A549 (cell line): ENCODE data around the gene NR1H4. TPM values are rescaled to one million over a fixed set of nuclear protein-coding genes. Genes with fewer than 3 reads are reported as not detected.
A peak's percentile ranks its signal among the peaks of the same experiment; 100 is the strongest.

Source experiments
- ATAC-seq, 2 experiments: fragments of 200-7000 bp in 1 of 2; fragments of >200 bp in 1 of 2; cut with Nextera tagmentation in 1 of 2; cut with Tn5 transposase in 1 of 2; 3 replicates each; pipeline versions ENCODE4 v1.8.0 to v1.9.1; 2018 to 2020; ENCODE audit warnings: mild to moderate bottlenecking in 1 of 2, moderate library complexity in 1 of 2
- CTCF ChIA-PET: fragments of 300-600 bp; sonication (Branson Sonifier 250); formaldehyde crosslinking; extraction: SDS; loops from one replicate; lab custom pipeline; 2021; ENCODE audit warnings: antibody characterized with exemption, inconsistent platforms; lab: Yijun Ruan, JAX
- POLR2A ChIA-PET: fragments of 350-600 bp; formaldehyde crosslinking; extraction: SDS; loops from one replicate; lab custom pipeline; 2021; ENCODE audit warnings: antibody characterized with exemption, inconsistent platforms; lab: Yijun Ruan, JAX
- DNase-seq, 2 experiments: peaks; one replicate each; pipeline versions ENCODE4 v3.0.0 to v3.0.0-alpha.2; 2011 to 2016; ENCODE audit warnings: low read depth in 1 of 2, low spot score in 1 of 2
- FAIRE-seq: peaks from 2 replicates; lab custom pipeline; 2011; peaks lifted over from hg19 to GRCh38; lab: Jason Lieb, UNC
- H3K27ac ChIP-seq, 2 experiments: fragments of >200 bp; sonication (Bioruptor Twin); formaldehyde crosslinking; 3 replicates each; pipeline ENCODE4 v1.5.1; 2016 to 2017
- H3K4me1 ChIP-seq: fragments of >200 bp; sonication (Bioruptor Twin); formaldehyde crosslinking; 3 replicates; pipeline ENCODE4 v1.6.1; 2016
- H3K4me2 ChIP-seq: fragments of >200 bp; sonication (Bioruptor Twin); formaldehyde crosslinking; 3 replicates; pipeline ENCODE4 v1.6.1; 2016
- H3K4me3 ChIP-seq: fragments of >200 bp; sonication (Bioruptor Twin); formaldehyde crosslinking; 3 replicates; pipeline ENCODE4 v1.5.1; 2016
- H3K9me3 ChIP-seq: fragments of >200 bp; sonication (Bioruptor Twin); formaldehyde crosslinking; 3 replicates; pipeline ENCODE4 v1.6.1; 2016
- CBX2 ChIP-seq: fragments of 200-600 bp; sonication (generic); IDR thresholded peaks from 2 replicates; pipeline ENCODE4 v1.6.1; 2016; ENCODE audit warnings: low read depth, mild to moderate bottlenecking, borderline replicate concordance
- CHD4 ChIP-seq: fragments of 200-600 bp; sonication (generic); IDR thresholded peaks from 2 replicates; pipeline ENCODE4 v1.6.1; 2016; ENCODE audit warnings: antibody characterized with exemption, mild to moderate bottlenecking, borderline replicate concordance
- EHF ChIP-seq: fragments of 250-450 bp; sonication (Bioruptor Pico); IDR thresholded peaks from 2 replicates; pipeline ENCODE4 v1.5.0; 2020; ENCODE audit warnings: mild to moderate bottlenecking
- EP300 ChIP-seq, 2 experiments: fragments of >200 bp; sonication (Bioruptor Twin); formaldehyde crosslinking; IDR thresholded peaks; 2 replicates in 1 of 2; 3 replicates in 1 of 2; pipeline ENCODE4 v1.6.1; 2016 to 2017
- FOSB ChIP-seq: fragments of 250-450 bp; sonication (Bioruptor Pico); IDR thresholded peaks from 2 replicates; pipeline ENCODE4 v1.5.0; 2020; ENCODE audit warnings: mild to moderate bottlenecking, moderate library complexity
- HDAC2 ChIP-seq: fragments of 200-600 bp; sonication (generic); IDR thresholded peaks from 2 replicates; pipeline ENCODE4 v1.6.1; 2016
- HEYL ChIP-seq: fragments of 250-450 bp; sonication (Bioruptor Pico); IDR thresholded peaks from 2 replicates; pipeline ENCODE4 v1.8.0; 2021; ENCODE audit warnings: mild to moderate bottlenecking, moderate library complexity
- KDM1A ChIP-seq: fragments of 200-600 bp; sonication (generic); IDR thresholded peaks from 2 replicates; pipeline ENCODE4 v1.6.1; 2016; ENCODE audit warnings: low read depth, mild to moderate bottlenecking
- KDM5A ChIP-seq: fragments of 200-600 bp; sonication (generic); IDR thresholded peaks from 2 replicates; pipeline ENCODE4 v1.6.1; 2016; ENCODE audit warnings: antibody characterized with exemption, mild to moderate bottlenecking
- MAFK ChIP-seq: fragments of 450-650 bp; IDR thresholded peaks from 2 replicates; pipeline ENCODE4 v1.6.1; 2014; ENCODE audit not compliant: partially characterized antibody
- NFE2L2 ChIP-seq: fragments of 150-350 bp; conservative IDR thresholded peaks from 2 replicates; pipeline ENCODE4 v1.6.1; 2014; ENCODE audit warnings: low read length
- NPAS2 ChIP-seq: fragments of 250-450 bp; sonication (Bioruptor Pico); IDR thresholded peaks from 2 replicates; pipeline ENCODE4 v1.8.0; 2022; ENCODE audit warnings: mild to moderate bottlenecking, moderate library complexity, borderline replicate concordance
- SMC3 ChIP-seq: fragments of >200 bp; sonication (Bioruptor Twin); formaldehyde crosslinking; IDR thresholded peaks from 3 replicates; pipeline ENCODE4 v1.6.1; 2018; ENCODE audit warnings: inconsistent platforms
- SREBF2 ChIP-seq: fragments of 450-650 bp; IDR thresholded peaks from 2 replicates; pipeline ENCODE4 v1.6.1; 2014; ENCODE audit warnings: mild to moderate bottlenecking, moderate library complexity
- ZFP36 ChIP-seq: fragments of 450-650 bp; IDR thresholded peaks from 2 replicates; pipeline ENCODE4 v1.6.1; 2014; ENCODE audit warnings: borderline replicate concordance; ENCODE audit not compliant: partially characterized antibody
- WGBS: methylation state at CpG from one replicate; pipeline ENCODE4 v1.1.6; 2017; ENCODE audit errors: missing lambda C conversion rate; 5-methylcytosine and 5-hydroxymethylcytosine counted together
- polyA minus RNA-seq: library from RNA; depleted of rRNA, polyadenylated mRNA; stranded (reverse); fragments of >200 nt; gene quantifications from 2 replicates; pipeline ENCODE4 v1.2.3, GENCODE V29; 2011; rRNA and poly(A)+ RNA removed
- polyA plus RNA-seq, 4 experiments: library from polyadenylated mRNA; depleted of rRNA in 3 of 4; stranded (reverse); fragments of >200 nt; fragmentation: RNase III in 1 of 4; extraction: RNeasy Plus Mini Kit Qiagen cat#74134 plus additional on column Dnase treatment in 1 of 4; gene quantifications; 2 replicates in 3 of 4; 3 replicates in 1 of 4; pipeline ENCODE4 v1.2.3, GENCODE V29; 2011 to 2017
- TF ChIP-seq, protein P1 (sequence below): fragments of >200 bp; sonication (Bioruptor Twin); formaldehyde crosslinking; IDR thresholded peaks from 2 replicates; pipeline ENCODE4 v1.6.1; 2016
- TF ChIP-seq, protein P2 (sequence below): fragments of 150-350 bp; IDR thresholded peaks from 2 replicates; pipeline ENCODE4 v1.6.1; 2014; ENCODE audit warnings: low read depth, mild to moderate bottlenecking, low read length
- TF ChIP-seq, protein P3 (sequence below): fragments of 250-450 bp; sonication (Bioruptor Pico); IDR thresholded peaks from 2 replicates; pipeline ENCODE4 v1.5.0; 2021; ENCODE audit warnings: mild to moderate bottlenecking, moderate library complexity, borderline replicate concordance
- TF ChIP-seq, protein P4 (sequence below): fragments of >200 bp; sonication (Bioruptor Twin); formaldehyde crosslinking; IDR thresholded peaks from 3 replicates; pipeline ENCODE4 v1.6.1; 2016

The NR1H4 gene
- polyA plus RNA-seq (2011; rRNA removed) (1.1 and 1.4 TPM in 2 replicates), polyA plus RNA-seq (2017; fragmentation: RNase III; extraction: RNeasy Plus Mini Kit Qiagen cat#74134 plus additional on column Dnase treatment) (0.17 to 0.40 TPM (median 0.21 TPM) in 3 replicates), polyA minus RNA-seq (0.37 and 0.49 TPM in 2 replicates)
- polyA plus RNA-seq (2012; cell fraction: cytosol; rRNA removed), result 0.08 TPM in 1 of 2 replicates, not detected in the other
- polyA plus RNA-seq (2012; cell fraction: nucleus; rRNA removed), result not detected in 2 replicates

GRCh38 chr12:100473716-100474150 lies at the start of gene NR1H4:
NR1H4 (plus strand) TSS chr12:100473866; CDS start chr12:100493324, 19,458 bp downstream.
- WGBS, result 27% methylated on average over 6 of the region's 6 CpGs
- Histone ChIP-seq H3K27ac (peak within 1 kb of the TSS; percentile 33 to 36; a peak in 4 of 6 replicates), H3K9me3 (no peaks in the 10 kb centered on the region), H3K4me2 (peak within 1 kb of the TSS; percentile 49), H3K4me3 (no peak within 1 kb of the TSS; the same call in 2 of the 3 replicates), H3K4me1 (peaks cover 30% of the 10 kb centered on the region)
- ChIA-PET POLR2A (no interaction called here), CTCF (interaction anchor here (1.1 kb wide), 1 partner anchor 87 kb away, joined by 4 read pairs; no protein-coding TSS in a partner anchor)
- peak; percentile 70 to 78; a peak in 5 of 6 replicates for ATAC-seq
- no peak for FAIRE-seq
- TF ChIP-seq HEYL (CRISPR knock-in tag), result no peak
- TF ChIP-seq HDAC2, result no peak
- TF ChIP-seq KDM1A, result no peak
- no peak for TF ChIP-seq SREBF2
- no peak for TF ChIP-seq CBX2
- TF ChIP-seq, protein P1, sequence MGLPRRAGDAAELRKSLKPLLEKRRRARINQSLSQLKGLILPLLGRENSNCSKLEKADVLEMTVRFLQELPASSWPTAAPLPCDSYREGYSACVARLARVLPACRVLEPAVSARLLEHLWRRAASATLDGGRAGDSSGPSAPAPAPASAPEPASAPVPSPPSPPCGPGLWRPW, result no peak
- TF ChIP-seq, protein P2, sequence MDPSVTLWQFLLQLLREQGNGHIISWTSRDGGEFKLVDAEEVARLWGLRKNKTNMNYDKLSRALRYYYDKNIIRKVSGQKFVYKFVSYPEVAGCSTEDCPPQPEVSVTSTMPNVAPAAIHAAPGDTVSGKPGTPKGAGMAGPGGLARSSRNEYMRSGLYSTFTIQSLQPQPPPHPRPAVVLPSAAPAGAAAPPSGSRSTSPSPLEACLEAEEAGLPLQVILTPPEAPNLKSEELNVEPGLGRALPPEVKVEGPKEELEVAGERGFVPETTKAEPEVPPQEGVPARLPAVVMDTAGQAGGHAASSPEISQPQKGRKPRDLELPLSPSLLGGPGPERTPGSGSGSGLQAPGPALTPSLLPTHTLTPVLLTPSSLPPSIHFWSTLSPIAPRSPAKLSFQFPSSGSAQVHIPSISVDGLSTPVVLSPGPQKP, result no peak
- no peak for TF ChIP-seq NPAS2 (CRISPR knock-in tag)
- DNase-seq, result peak; percentile 18 to 29

DNA sequence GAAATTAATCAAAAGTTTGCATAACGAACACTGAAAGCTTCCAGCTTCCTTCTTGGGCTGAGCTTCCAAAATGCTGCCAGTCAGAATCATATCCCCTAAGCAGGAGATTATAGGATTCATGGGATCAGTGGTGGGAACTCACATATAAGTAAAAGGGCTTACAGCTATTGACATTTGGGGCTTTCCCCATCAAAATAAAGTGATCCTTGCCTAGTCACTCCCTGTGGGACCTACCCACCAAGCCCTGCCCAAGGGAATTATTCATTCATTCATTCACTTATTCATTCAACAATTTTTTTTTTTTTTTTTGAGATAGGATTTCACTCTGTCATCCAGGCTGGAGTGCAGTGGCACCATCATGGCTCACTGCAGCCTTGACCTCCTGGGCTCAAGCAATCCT lies 47.5 kb upstream of the NR1H4 start:
- CTCF ChIA-PET, result interaction anchor here (0.7 to 1.5 kb wide), 3 partner anchors 12 to 47 kb away, joined by 3 to 4 read pairs (median 3); no protein-coding TSS in a partner anchor
- no peak overlapping the region for H3K4me2 ChIP-seq
- H3K4me3 ChIP-seq, result no peak overlapping the region
- ATAC-seq (no peak), FAIRE-seq (no peak)
- peaks cover 9% of the 10 kb centered on the region; the same call in 1 of the 3 replicates for H3K9me3 ChIP-seq
- peak overlapping the region in 1 of 2 experiments; percentile 48; a peak in 1 of 6 replicates for H3K27ac ChIP-seq
- WGBS, result 3% methylated on average over 1 of the region's 1 CpG
- peaks cover 12% of the 10 kb centered on the region for H3K4me1 ChIP-seq
- TF ChIP-seq EHF (CRISPR knock-in tag), result no peak
- TF ChIP-seq, protein P3, sequence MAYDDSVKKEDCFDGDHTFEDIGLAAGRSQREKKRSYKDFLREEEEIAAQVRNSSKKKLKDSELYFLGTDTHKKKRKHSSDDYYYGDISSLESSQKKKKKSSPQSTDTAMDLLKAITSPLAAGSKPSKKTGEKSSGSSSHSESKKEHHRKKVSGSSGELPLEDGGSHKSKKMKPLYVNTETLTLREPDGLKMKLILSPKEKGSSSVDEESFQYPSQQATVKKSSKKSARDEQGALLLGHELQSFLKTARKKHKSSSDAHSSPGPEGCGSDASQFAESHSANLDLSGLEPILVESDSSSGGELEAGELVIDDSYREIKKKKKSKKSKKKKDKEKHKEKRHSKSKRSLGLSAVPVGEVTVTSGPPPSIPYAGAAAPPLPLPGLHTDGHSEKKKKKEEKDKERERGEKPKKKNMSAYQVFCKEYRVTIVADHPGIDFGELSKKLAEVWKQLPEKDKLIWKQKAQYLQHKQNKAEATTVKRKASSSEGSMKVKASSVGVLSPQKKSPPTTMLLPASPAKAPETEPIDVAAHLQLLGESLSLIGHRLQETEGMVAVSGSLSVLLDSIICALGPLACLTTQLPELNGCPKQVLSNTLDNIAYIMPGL (CRISPR knock-in tag), result no peak
- TF ChIP-seq SMC3, result no peak
- no peak for TF ChIP-seq KDM5A
- TF ChIP-seq, protein P4, sequence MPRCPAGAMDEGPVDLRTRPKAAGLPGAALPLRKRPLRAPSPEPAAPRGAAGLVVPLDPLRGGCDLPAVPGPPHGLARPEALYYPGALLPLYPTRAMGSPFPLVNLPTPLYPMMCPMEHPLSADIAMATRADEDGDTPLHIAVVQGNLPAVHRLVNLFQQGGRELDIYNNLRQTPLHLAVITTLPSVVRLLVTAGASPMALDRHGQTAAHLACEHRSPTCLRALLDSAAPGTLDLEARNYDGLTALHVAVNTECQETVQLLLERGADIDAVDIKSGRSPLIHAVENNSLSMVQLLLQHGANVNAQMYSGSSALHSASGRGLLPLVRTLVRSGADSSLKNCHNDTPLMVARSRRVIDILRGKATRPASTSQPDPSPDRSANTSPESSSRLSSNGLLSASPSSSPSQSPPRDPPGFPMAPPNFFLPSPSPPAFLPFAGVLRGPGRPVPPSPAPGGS, result no peak
- no peak for TF ChIP-seq ZFP36
- TF ChIP-seq CHD4, result no peak
- no peak for TF ChIP-seq SREBF2
- TF ChIP-seq MAFK, result no peak
- TF ChIP-seq NFE2L2, result no peak
- TF ChIP-seq EP300 (IDR thresholded peaks at IDR 0.05), result no peak
- no peak for TF ChIP-seq FOSB
- TF ChIP-seq, all 56 proteins: peak for 0
- POLR2A ChIA-PET, result no interaction called here
- no peak for DNase-seq
